Measurements from ENCODE around the gene GSE1. TPM values are rescaled to one million over a fixed set of nuclear protein-coding genes. Genes with fewer than 3 reads are reported as not detected.

Gene GSE1
- total and polyA plus RNA-seq, 2 of the 13 experiments (the other 11 are each of a cell fraction or from before 2014, with no cell fraction given) = 16.1 to 31.2 TPM

DNA sequence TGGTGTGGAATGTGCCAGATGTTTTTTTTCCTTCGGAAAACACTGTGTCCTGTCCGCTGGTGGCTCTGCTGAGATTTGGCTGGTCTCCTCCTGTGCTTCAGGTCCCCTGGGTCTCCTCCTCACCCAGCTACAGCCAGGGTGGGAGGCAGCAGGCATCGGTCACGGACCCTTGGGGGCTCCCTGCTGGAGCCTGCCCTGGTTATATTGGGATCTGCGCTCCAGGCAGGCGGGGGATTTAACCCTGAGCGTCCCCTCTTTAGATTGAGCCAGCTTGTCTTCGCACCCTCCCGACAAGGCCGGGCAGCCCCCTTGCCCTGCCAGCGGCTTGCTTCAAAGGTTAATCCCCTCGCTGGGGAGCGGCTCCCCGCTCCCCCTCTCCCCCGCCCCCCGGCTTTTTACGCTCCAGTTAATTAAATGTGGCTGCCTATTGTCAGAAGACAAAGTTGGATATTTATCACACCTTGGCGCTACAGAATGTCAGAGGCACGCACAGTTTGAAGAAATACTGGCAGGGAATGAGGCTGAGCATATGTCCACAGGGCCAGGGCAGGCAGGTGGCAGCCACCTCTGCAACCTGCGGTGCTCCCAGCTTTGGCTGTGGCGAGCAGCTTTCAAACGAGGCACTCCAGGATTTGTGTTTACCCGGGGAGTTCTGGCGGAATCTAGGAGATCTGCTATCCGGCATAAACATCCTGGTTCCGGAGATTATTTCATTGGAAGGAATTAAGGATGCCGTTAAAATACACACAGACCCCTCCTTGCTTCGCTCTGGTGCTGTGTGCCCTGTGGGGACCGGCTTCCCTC lies 38.2 kb upstream of the GSE1 start:
- H2AFZ ChIP-seq (ENCODE audit: low read length) = no peak overlapping the region
- no TSS peak for BruUV-seq (replicated peaks)
- no peak overlapping the region for H3K9ac ChIP-seq (ENCODE audit: insufficient read depth, low read depth, low read length)
- TF ChIP-seq SOX6 (IDR thresholded peaks at IDR 0.05) (no peak), SOX6 (CRISPR knock-in tag; IDR thresholded peaks at IDR 0.05) (no peak), KLF16 (CRISPR knock-in tag; IDR thresholded peaks at IDR 0.05) (no peak), KLF15 (CRISPR knock-in tag; IDR thresholded peaks at IDR 0.05; ENCODE audit: borderline replicate concordance) (no peak), ASH2L (IDR thresholded peaks at IDR 0.05; ENCODE audit: insufficient read length, low read depth, low read length) (no peak)
- TF ChIP-seq, protein P1, sequence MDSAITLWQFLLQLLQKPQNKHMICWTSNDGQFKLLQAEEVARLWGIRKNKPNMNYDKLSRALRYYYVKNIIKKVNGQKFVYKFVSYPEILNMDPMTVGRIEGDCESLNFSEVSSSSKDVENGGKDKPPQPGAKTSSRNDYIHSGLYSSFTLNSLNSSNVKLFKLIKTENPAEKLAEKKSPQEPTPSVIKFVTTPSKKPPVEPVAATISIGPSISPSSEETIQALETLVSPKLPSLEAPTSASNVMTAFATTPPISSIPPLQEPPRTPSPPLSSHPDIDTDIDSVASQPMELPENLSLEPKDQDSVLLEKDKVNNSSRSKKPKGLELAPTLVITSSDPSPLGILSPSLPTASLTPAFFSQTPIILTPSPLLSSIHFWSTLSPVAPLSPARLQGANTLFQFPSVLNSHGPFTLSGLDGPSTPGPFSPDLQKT (CRISPR knock-in tag; IDR thresholded peaks at IDR 0.05; ENCODE audit: borderline replicate concordance) = no peak
- peaks cover 77% of the 10 kb centered on the region for H4K20me1 ChIP-seq (ENCODE audit: insufficient read depth, low read length)
- H3K36me3 ChIP-seq (replicated peaks in 1 of 2; ENCODE audit: control insufficient read depth in 1 of 2, insufficient read depth in 2 of 2, low read length in 2 of 2) = peaks cover 3 to 9% of the 10 kb centered on the region in 2 experiments; a peak in 3 of 5 replicates
- no peak overlapping the region for H3K27ac ChIP-seq (ENCODE audit: extremely low read length, insufficient read depth, low read length)
- H3K4me3 ChIP-seq (replicated peaks in 1 of 3; ENCODE audit: insufficient read depth in 1 of 3, low read depth in 2 of 3, low read length in 3 of 3) = no peak overlapping the region
- DNase-seq (ENCODE audit: low spot score) (no peak), ATAC-seq (no peak), FAIRE-seq (no peak)
- H3K4me2 ChIP-seq (ENCODE audit: low read depth, low read length) = no peak overlapping the region
- WGBS (ENCODE audit: low lambda C conversion rate) = 95% methylated on average over 26 of the region's 29 CpGs
- in situ Hi-C loops (cut with HindIII; ENCODE audit: extremely low pct_ligation_motif_present, low pct_unique_long_range_greater_than_20kb) = no loop called here
- no peaks in the 10 kb centered on the region for H3K27me3 ChIP-seq (ENCODE audit: control insufficient read depth in 1 of 2, insufficient read depth in 2 of 2, low read length in 2 of 2)
- intact Hi-C loops (cut with micrococcal nuclease; ENCODE audit: unreplicated experiment) = no loop called here
- H3K9me3 ChIP-seq (ENCODE audit: low read length) = no peaks in the 10 kb centered on the region
- H3K79me2 ChIP-seq (ENCODE audit: insufficient read depth, low read length) = peaks cover 84% of the 10 kb centered on the region
- peaks cover 42% of the 10 kb centered on the region for H3K4me1 ChIP-seq (ENCODE audit: insufficient read depth, low read length)
- POLR2A ChIA-PET = no interaction called here
- CTCF ChIA-PET (ENCODE audit: low intra/inter-chr PET ratio, low total read pairs) = no interaction called here

DNA sequence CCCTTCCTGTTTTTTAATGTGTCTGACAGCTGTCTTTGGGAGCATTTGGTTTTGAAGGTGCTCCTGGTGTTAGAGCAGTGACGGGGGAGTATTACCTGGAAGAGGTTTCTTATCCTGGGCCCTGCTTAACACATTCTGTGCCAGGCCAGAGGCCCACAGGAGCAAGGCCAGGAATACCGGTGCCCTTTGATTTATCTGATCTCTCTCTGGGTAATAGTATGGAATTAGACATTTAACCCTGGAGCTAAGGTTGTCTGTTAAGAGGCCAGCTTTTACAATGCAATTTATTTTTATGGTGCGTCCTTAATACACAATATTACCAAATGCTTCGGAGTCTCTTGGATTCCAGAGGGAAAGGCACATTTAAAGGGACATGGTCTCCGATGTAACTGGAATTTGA lies 37.2 kb upstream of the GSE1 start:
- no peak overlapping the region for H3K27ac ChIP-seq (ENCODE audit: extremely low read length, insufficient read depth, low read length)
- intact Hi-C loops (cut with micrococcal nuclease; ENCODE audit: unreplicated experiment) = no loop called here
- no TSS peak for BruUV-seq (replicated peaks)
- no peak overlapping the region for H3K4me3 ChIP-seq (replicated peaks in 1 of 3; ENCODE audit: insufficient read depth in 1 of 3, low read depth in 2 of 3, low read length in 3 of 3)
- H3K36me3 ChIP-seq (replicated peaks in 1 of 2; ENCODE audit: control insufficient read depth in 1 of 2, insufficient read depth in 2 of 2, low read length in 2 of 2) = peaks cover 3 to 9% of the 10 kb centered on the region in 2 experiments; a peak in 3 of 5 replicates
- no peak overlapping the region for H3K9ac ChIP-seq (ENCODE audit: insufficient read depth, low read depth, low read length)
- no peak overlapping the region for H2AFZ ChIP-seq (ENCODE audit: low read length)
- no peak overlapping the region for H3K4me2 ChIP-seq (ENCODE audit: low read depth, low read length)
- ATAC-seq (no peak), DNase-seq (ENCODE audit: low spot score) (no peak), FAIRE-seq (no peak)
- no peaks in the 10 kb centered on the region for H3K9me3 ChIP-seq (ENCODE audit: low read length)
- 93% methylated on average over 5 of the region's 5 CpGs for WGBS (ENCODE audit: low lambda C conversion rate)
- ChIA-PET CTCF (ENCODE audit: low intra/inter-chr PET ratio, low total read pairs) (no interaction called here), POLR2A (no interaction called here)
- H3K4me1 ChIP-seq (ENCODE audit: insufficient read depth, low read length) = peaks cover 34% of the 10 kb centered on the region
- H3K27me3 ChIP-seq (ENCODE audit: control insufficient read depth in 1 of 2, insufficient read depth in 2 of 2, low read length in 2 of 2) = no peaks in the 10 kb centered on the region
- peaks cover 79% of the 10 kb centered on the region for H3K79me2 ChIP-seq (ENCODE audit: insufficient read depth, low read length)
- peaks cover 68% of the 10 kb centered on the region for H4K20me1 ChIP-seq (ENCODE audit: insufficient read depth, low read length)
- in situ Hi-C loops (cut with HindIII; ENCODE audit: extremely low pct_ligation_motif_present, low pct_unique_long_range_greater_than_20kb) = no loop called here
- TF ChIP-seq ZFP62 (CRISPR knock-in tag; IDR thresholded peaks at IDR 0.05) (no peak), RBFOX2 (IDR thresholded peaks at IDR 0.05; ENCODE audit: low read depth, low read length) (no peak), ZNF552 (CRISPR knock-in tag; IDR thresholded peaks at IDR 0.05; ENCODE audit: borderline replicate concordance) (no peak), ZSCAN29 (CRISPR knock-in tag; conservative IDR thresholded peaks at IDR 0.05) (no peak), ATAD3A (CRISPR knock-in tag; IDR thresholded peaks at IDR 0.05) (no peak), ZNF331 (CRISPR knock-in tag; IDR thresholded peaks at IDR 0.05) (no peak), RXRA (CRISPR knock-in tag; IDR thresholded peaks at IDR 0.05) (no peak), RFXAP (CRISPR knock-in tag; IDR thresholded peaks at IDR 0.05; ENCODE audit: borderline replicate concordance) (no peak)
- TF ChIP-seq, protein P2, sequence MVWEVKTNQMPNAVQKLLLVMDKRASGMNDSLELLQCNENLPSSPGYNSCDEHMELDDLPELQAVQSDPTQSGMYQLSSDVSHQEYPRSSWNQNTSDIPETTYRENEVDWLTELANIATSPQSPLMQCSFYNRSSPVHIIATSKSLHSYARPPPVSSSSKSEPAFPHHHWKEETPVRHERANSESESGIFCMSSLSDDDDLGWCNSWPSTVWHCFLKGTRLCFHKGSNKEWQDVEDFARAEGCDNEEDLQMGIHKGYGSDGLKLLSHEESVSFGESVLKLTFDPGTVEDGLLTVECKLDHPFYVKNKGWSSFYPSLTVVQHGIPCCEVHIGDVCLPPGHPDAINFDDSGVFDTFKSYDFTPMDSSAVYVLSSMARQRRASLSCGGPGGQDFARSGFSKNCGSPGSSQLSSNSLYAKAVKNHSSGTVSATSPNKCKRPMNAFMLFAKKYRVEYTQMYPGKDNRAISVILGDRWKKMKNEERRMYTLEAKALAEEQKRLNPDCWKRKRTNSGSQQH (CRISPR knock-in tag; IDR thresholded peaks at IDR 0.05; ENCODE audit: low read depth) = no peak
- TF ChIP-seq, protein P3, sequence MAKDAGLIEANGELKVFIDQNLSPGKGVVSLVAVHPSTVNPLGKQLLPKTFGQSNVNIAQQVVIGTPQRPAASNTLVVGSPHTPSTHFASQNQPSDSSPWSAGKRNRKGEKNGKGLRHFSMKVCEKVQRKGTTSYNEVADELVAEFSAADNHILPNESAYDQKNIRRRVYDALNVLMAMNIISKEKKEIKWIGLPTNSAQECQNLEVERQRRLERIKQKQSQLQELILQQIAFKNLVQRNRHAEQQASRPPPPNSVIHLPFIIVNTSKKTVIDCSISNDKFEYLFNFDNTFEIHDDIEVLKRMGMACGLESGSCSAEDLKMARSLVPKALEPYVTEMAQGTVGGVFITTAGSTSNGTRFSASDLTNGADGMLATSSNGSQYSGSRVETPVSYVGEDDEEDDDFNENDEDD (CRISPR knock-in tag; IDR thresholded peaks at IDR 0.05; ENCODE audit: borderline replicate concordance) = no peak
